HG03460 (cell line): ENCODE data around the gene ILKAP.

Experiments used
- ATAC-seq: cut with Tn5 transposase; IDR thresholded peaks from one replicate; pipeline ENCODE4 v1.9.1; 2021; ENCODE audit not compliant: unreplicated experiment

ILKAP gene

DNA sequence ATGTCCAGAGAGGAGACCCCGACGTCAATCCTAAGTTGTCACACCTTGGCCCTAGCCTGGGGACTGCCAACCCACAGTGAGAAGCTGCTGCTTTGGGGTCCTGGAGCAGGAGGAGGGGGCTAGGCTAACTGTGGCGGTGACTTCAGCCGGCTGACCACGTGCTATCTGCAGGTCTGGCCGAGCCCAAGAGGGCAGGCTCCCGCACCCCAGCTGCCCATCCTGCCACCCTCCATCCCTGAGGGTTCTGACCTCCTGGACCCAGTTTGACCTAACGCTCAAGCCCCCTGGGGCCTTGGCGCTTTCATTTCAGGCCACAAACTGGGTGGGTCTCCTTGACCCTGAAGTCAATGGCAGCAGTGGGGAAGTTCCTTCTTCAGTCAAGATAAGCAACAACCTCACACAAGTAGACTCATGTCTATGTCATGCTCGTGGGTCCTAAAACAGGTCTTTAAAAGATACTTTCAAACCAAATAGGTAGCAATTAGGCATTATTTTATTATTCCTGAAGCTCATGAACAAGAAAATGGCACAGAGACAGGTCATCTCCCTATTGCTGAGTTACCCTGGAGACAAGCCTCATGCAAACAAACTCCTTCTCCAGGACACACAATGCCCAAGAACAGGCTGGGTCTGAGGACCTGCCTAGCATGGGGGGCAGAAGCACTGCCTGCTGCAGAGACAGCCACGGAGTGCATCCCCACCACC, 34.1 kb upstream of the ILKAP start:
- ATAC-seq: no peak

DNA sequence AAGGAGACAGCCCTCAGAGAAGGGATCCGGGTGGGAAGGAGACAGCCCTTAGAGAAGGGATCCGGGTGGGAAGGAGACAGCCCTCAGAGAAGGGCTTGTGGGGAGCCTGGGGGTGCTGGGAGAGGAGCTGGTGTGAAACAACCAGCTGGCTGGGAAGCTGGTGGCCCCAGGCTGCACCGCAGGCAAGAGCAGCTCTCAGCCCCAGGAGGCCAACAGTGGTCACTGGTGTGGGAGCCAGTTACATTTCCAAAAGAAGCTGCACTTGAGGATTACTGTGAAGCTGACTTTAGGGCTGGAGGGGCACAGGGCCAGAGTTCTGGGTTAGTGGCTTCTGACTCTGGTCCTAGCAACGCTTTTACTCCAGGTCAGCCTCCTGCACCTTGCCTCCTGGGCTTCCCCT, 33.1 kb upstream of the ILKAP start:
- ATAC-seq: no peak

DNA sequence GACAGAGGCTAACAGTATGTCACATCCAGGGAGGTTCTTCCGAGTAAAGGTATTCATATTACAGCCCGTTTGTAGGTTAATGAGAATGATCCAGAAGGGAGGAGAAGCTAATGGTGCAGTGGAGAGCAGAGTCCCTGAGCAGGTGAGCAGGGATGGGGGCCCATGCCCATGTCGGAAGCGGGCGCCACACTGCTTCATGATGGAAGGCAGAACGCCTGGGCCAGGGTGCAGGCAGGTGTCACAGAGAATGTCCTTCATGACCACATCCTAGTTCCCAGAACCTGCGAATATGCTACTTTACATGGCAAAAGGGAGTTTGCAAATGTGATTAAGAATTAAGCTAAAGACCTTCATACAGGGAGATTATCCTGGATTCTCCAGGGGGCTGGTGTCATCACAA, 32.4 kb upstream of the ILKAP start:
- no peak for ATAC-seq

GRCh38 chr2:238235331-238235732, 31.8 kb upstream of the ILKAP start:
- no peak for ATAC-seq

DNA sequence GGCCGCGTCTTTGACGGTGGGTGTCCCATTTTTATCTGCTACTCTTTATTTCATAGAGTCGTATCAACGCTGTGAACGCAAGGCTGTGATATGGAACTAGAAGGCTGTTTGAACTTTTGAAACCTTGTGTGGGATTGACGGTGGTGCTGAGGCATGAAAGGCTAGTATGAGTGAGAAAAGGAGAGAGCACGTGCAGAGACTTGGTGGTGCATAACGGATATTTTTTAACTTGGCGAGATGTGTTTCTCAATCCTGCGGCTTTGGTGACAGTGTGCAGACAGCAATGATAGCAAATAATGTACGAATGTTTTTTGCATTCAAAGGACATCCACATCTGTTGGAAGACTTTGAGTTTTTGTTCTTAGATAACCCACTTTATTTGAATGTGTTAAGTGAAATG, 30.1 kb upstream of the ILKAP start:
- no peak for ATAC-seq

- ATAC-seq: no peak
Observed at GRCh38 chr2:238231809-238232208, 28.3 kb upstream of the ILKAP start.

DNA sequence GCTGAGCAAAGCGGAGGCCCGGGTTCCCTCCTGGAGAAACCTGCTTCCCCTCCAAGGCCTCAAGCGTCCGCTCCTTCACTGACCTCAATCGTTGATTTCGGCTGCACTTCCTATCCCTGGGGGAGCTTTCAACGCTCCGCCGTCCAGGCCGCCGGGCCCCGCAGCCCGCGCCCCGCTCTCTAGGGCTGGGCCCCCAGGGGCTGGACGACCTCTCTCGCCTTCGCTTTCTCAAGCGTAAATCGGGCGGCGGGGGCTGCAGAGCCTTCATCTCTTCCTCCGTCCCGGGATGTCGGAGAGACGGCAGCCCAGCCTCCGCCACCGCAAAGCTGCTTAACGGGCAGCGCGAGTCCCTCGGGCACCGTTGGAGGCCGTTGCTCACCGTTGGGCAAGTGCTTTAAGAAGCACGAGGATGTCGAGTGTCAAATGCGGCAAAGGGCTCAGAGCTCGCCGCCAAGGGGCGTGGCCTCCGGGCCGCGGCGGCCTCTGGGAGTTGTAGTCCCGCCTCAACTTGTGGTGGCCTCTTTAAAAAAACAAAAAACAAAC, 27.8 kb upstream of the ILKAP start:
- peak; percentile 58 for ATAC-seq

- no peak for ATAC-seq
Observed at GRCh38 chr2:238230699-238231098, 27.2 kb upstream of the ILKAP start.

DNA sequence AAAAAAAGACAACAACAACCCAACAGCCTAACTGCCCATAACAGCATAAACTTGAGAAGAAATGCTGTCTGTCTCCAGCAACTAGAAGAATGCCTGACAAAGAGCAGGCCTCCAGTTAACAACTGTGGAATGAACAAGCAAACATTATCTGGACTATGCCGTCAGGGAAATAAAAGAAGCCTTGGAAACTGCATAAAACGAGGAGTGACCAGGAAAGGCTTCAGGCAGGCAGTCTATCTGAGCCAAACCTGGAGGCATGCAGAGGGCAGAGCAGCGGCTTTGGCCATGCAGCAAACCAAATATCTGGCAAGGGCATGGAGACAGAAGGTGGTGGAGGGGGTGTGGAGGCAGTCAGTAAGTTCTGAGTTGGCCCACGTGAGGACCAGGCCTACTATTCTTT, 25.2 kb upstream of the ILKAP start:
- no peak for ATAC-seq

DNA sequence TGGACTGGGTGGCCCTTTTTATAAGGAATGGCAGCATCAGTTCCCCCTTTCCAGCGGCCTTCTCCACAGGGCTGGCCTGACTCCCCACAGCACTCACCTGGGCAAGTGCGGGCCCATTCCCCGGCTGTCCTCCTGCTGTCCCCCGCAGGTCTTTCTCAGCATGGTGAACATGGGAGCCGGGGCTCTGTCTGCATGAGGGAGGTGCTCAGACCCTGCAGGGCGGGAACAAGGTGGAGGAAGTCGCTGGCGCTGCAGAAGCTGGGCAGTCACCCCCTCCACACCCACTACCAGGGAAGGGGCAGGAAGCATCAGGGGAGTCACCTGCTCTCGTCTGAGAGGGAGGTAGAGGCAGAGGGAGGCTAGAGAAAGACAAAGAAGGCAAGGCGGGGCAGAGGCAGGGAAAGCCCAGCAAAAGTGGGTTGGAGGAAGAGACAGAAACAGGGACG, 24.1 kb upstream of the ILKAP start:
- ATAC-seq: no peak

GRCh38 chr2:238226698-238227586, 23.4 kb upstream of the ILKAP start:
- ATAC-seq: no peak

DNA sequence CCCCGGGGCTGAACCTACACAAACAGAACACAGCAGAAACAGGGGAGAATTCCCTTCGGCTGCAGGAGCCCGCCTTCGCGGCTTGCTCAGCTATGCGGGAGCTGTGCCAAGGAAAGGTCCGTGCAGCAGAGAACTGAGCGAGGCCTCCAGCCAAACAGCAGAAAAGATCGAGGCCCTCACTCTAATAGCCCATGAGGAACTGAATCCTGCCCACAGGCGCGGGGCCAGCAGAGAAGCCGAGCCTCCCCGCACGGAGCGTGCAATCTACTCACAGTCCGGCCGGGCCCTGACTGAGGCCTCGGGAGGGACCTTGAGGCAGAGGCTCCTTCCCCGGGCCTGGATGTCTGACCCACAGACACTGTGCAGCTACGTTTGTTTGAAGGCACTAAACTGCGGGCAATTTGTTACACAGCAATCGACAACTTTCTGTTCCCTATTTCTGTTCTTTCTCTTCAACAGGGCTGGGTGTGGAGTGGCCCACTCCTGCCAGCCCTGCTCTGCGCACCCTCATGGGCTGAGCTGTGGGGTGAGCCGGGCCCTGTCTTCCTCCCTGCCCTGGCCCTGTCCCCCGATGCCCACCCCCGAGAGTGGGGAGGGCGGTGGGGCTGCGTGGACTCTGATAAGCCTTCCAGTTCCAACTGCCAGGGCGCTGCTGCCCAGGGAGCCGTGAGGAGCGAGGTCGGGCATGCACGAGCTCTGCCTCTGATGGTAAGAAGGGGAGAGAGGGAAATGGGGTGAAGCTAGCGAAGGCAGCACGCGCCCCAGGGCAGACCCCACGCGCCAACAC, 22.6 kb upstream of the ILKAP start:
- no peak for ATAC-seq

DNA sequence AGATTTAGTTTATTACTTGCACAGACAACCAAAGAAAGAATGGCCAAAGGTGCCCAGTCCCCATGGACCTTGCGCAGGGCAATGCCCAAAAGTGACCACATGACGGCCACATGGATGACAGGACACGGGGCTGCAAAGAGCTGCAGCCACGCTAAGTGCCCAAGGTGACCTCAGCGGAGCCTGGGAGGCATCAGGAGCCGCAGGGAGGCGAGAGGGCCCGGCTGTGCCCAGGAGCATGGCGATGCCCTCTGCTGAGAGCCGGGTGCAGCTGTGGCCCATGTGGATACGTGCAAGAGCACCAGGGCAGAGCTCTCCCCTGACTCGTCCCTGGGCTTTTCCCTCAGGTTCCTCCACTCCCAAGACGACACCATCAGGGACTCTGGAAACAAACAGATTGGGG, 21.6 kb upstream of the ILKAP start:
- ATAC-seq: no peak

- ATAC-seq: no peak
Observed at GRCh38 chr2:238224356-238225035, 21.0 kb upstream of the ILKAP start.

DNA sequence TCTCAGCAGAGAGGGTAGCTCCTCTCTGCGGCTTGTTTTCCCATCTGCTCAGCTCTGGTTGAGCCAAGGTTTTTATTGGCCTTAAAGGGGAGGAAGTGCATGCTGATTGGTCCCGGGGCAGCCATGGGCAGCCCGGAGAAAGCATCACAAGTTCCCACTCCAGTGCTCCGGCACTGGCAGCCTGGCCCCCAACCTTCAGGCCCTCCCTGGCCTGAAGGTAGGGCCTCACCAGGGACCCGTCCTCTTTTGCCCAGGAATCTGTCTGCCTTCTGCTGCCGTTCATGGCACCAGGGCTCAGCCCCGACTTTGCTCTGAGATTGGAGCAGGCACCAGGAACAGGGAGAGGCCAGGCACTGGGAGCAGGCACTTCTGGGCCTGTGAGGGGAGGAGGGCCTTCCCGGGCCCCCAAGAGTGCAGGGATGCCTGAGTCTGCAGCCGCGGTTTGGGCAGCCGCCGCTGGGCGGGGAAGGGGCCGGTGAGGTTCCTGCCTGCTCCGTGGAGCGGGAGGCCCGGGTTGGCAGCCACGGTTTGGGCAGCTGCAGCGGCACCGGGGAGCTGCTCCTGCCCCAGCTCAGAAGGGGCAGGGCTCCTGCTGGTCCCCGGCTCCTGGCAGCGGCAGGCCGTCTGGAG, 17.5 kb upstream of the ILKAP start:
- ATAC-seq: no peak

- ATAC-seq: no peak
Observed at GRCh38 chr2:238220274-238220891, 16.9 kb upstream of the ILKAP start.

GRCh38 chr2:238216651-238217184, 13.2 kb upstream of the ILKAP start:
- no peak for ATAC-seq

DNA sequence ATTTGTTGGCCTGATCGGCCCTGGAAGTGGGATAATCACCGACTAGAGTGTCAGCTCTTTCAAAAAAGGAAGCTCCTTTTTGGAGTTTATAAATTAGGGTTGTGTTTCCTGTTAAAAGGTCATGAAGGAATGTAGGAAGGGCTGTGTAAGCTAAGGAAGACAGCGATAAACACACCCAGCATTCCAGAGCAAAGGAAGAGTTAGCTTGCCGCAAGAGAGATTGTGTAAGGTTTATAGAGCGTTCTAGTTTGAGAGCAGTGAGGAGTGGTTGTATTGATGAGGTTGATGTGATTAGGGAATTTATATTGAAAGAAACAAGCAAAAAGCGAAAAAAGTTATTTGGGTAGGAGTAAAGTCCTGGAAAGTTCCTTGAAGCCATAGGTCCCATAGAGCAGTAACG, 3.5 kb upstream of the ILKAP start:
- no peak for ATAC-seq

DNA sequence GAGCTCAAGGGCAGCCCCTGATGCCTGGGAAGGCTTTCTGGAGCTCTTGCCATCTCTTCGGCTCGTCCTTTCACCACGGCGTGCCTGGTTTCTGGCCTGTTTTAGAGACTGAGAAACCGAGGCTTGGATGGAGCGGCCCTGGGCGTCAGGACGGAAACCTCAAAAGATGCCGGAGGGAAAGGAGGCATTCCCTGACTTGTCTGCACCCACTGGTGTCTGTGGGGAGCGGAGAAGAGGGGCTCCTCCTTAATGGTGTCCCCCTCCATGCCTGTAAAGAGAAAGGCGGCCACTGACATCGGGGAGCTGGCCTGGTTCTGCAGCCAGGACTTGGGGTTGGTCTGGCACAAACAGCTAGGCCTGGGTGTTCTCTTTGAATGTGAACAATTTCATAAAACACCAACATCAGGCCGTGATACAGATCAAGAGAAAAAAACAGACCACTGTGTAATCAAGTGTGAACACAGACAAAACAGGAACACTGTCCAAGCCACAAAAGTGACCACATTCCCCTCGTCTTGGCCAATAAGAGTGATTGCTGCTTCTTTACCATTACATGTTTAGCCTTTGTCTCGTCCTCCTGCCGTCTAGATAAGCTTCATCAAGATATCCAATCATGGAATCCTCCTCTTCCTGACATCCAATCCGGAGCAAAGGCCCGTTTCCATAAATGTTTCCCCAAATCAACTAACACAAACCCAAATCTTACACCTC, 633 bp upstream of the ILKAP start:
- peak; percentile 11 for ATAC-seq
